GM19193 (cell line): ENCODE measurements around the gene SLC25A23.

Experiments
- POLR2A ChIP-seq: IDR thresholded peaks from 4 replicates; pipeline ENCODE4 v1.6.1; 2011; ENCODE audit not compliant: insufficient read depth, insufficient read length; ENCODE audit errors: extremely low read depth

Gene SLC25A23

GRCh38 chr19:6402837-6403608 is 56.6 kb downstream of the SLC25A23 start:
- TF ChIP-seq POLR2A, result no peak

- no peak for TF ChIP-seq POLR2A
Observed at GRCh38 chr19:6402058-6402457, 57.5 kb downstream of the SLC25A23 start.

- TF ChIP-seq POLR2A, result no peak
Observed at GRCh38 chr19:6396305-6396704, 63.3 kb downstream of the SLC25A23 start.

GRCh38 chr19:6394831-6395230 is 64.8 kb downstream of the SLC25A23 start:
- no peak for TF ChIP-seq POLR2A

- TF ChIP-seq POLR2A, result no peak
Observed at GRCh38 chr19:6393983-6394412, 65.6 kb downstream of the SLC25A23 start.

GRCh38 chr19:6393074-6393982 is 66.3 kb downstream of the SLC25A23 start, which contains the start of gene GTF2F1:
GTF2F1 (minus strand) TSS chr19:6393164; CDS start chr19:6392995, 169 bp downstream.
- peak; percentile 51 for TF ChIP-seq POLR2A

- TF ChIP-seq POLR2A, result no peak
Observed at GRCh38 chr19:6392221-6393073, 67.1 kb downstream of the SLC25A23 start.
